HepG2 (cell line): ENCODE measurements around the gene LGR6. TPM values are rescaled to one million over a fixed set of nuclear protein-coding genes. Genes with fewer than 3 reads are reported as not detected.

Source experiments
- ATAC-seq: fragments of 200-7000 bp; cut with Tn5 transposase; 3 replicates; pipeline ENCODE4 v1.9.1; 2020; ENCODE audit warnings: mild to moderate bottlenecking, moderate library complexity
- BruUV-seq: library from RNA; stranded (reverse); fragments of 400-500 nt; replicated peaks from 2 replicates; lab custom pipeline; 2021; lab: Mats Ljungman, UMichigan
- CTCF ChIA-PET: fragments of 300-600 bp; formaldehyde crosslinking; extraction: SDS; loops from one replicate; lab custom pipeline; 2021; ENCODE audit warnings: low total read pairs, inconsistent platforms, low intra/inter-chr PET ratio; lab: Yijun Ruan, JAX
- POLR2A ChIA-PET: fragments of 350-600 bp; sonication (Branson Sonifier 250); formaldehyde crosslinking; loops from one replicate; lab custom pipeline; 2020; ENCODE audit warnings: antibody characterized with exemption, inconsistent platforms; lab: Yijun Ruan, JAX
- DNase-seq: peaks from one replicate; pipeline ENCODE4 v3.0.0-alpha.2; 2015; ENCODE audit warnings: low spot score
- FAIRE-seq: peaks from 3 replicates; lab custom pipeline; 2011; peaks lifted over from hg19 to GRCh38; lab: Jason Lieb, UNC
- H2AFZ ChIP-seq: one replicate; pipeline ENCODE4 v1.6.1; 2011; ENCODE audit warnings: low read length, inconsistent platforms
- H3K27ac ChIP-seq: fragments of 300-600 bp; 3 replicates; pipeline ENCODE4 v1.8.0; 2011; ENCODE audit warnings: mixed run types, mild to moderate bottlenecking, mixed read lengths, low read length, inconsistent platforms; ENCODE audit not compliant: insufficient read depth; ENCODE audit errors: extremely low read length
- H3K27me3 ChIP-seq, 2 experiments: fragments of 200-600 bp in 1 of 2; 2 replicates in 1 of 2; 3 replicates in 1 of 2; pipeline versions ENCODE4 v1.6.0 to v1.8.0; 2011; ENCODE audit warnings: low read length in 2 of 2, mild to moderate bottlenecking in 2 of 2, moderate library complexity in 2 of 2, inconsistent platforms in 1 of 2; ENCODE audit not compliant: insufficient read depth in 2 of 2, control insufficient read depth in 1 of 2
- H3K36me3 ChIP-seq, 2 experiments: fragments of 200-600 bp in 1 of 2; replicated peaks in 1 of 2; 2 replicates in 1 of 2; 3 replicates in 1 of 2; pipeline versions ENCODE4 v1.5.1 to v1.8.0; 2011; ENCODE audit warnings: low read length in 2 of 2, inconsistent platforms in 1 of 2; ENCODE audit not compliant: insufficient read depth in 2 of 2, control insufficient read depth in 1 of 2
- H3K4me1 ChIP-seq: 2 replicates; pipeline ENCODE4 v1.5.1; 2012; ENCODE audit warnings: low read length, inconsistent platforms; ENCODE audit not compliant: insufficient read depth
- H3K4me2 ChIP-seq: 2 replicates; pipeline ENCODE4 v1.6.0; 2011; ENCODE audit warnings: low read depth, low read length, inconsistent platforms
- H3K4me3 ChIP-seq, 3 experiments: fragments of 200-600 bp in 1 of 3; sonication (generic), shearing (Covaris generic) in 1 of 3; replicated peaks in 1 of 3; 2 replicates each; pipeline ENCODE4 v1.5.1; 2011 to 2016; ENCODE audit warnings: low read length in 3 of 3, inconsistent platforms in 2 of 3, low read depth in 2 of 3, mild to moderate bottlenecking in 2 of 3, control low read depth in 1 of 3, mixed read lengths in 1 of 3; ENCODE audit not compliant: insufficient read depth in 1 of 3
- H3K79me2 ChIP-seq: one replicate; pipeline ENCODE4 v1.6.1; 2011; ENCODE audit warnings: low read length, inconsistent platforms; ENCODE audit not compliant: insufficient read depth
- H3K9ac ChIP-seq: 2 replicates; pipeline ENCODE4 v1.6.0; 2011; ENCODE audit warnings: mild to moderate bottlenecking, low read depth, low read length, inconsistent platforms; ENCODE audit not compliant: insufficient read depth
- H3K9me3 ChIP-seq: 2 replicates; pipeline ENCODE4 v1.5.1; 2012; ENCODE audit warnings: mild to moderate bottlenecking, low read length
- H4K20me1 ChIP-seq: 2 replicates; pipeline ENCODE4 v1.6.0; 2011; ENCODE audit warnings: inconsistent platforms, mild to moderate bottlenecking, low read length, moderate library complexity; ENCODE audit not compliant: insufficient read depth
- BRCA1 ChIP-seq: sonication (generic); formaldehyde crosslinking; IDR thresholded peaks from 2 replicates; pipeline ENCODE4 v1.4.0; 2020; ENCODE audit warnings: missing genetic modification reagents
- CCDC6 ChIP-seq: sonication (generic); formaldehyde crosslinking; IDR thresholded peaks from 2 replicates; pipeline ENCODE4 v1.8.1; 2022; ENCODE audit warnings: mild to moderate bottlenecking, missing genetic modification reagents, moderate library complexity
- KDM4B ChIP-seq: sonication (generic); formaldehyde crosslinking; IDR thresholded peaks from 2 replicates; pipeline ENCODE4 v1.4.0; 2020; ENCODE audit warnings: missing genetic modification reagents
- MZF1 ChIP-seq: sonication (generic); formaldehyde crosslinking; IDR thresholded peaks from 2 replicates; pipeline ENCODE4 v1.8.1; 2023; ENCODE audit warnings: mild to moderate bottlenecking, missing genetic modification reagents, borderline replicate concordance
- NR2F1 ChIP-seq, 2 experiments: fragments of 450-650 bp in 1 of 2; formaldehyde crosslinking in 1 of 2; IDR thresholded peaks; 2 replicates each; pipeline versions ENCODE4 v1.5.0 to v1.6.1; 2016 to 2020; ENCODE audit warnings: mild to moderate bottlenecking in 1 of 2, missing compliant biosample characterization in 1 of 2, missing genetic modification reagents in 1 of 2, moderate library complexity in 1 of 2
- PCBP1 ChIP-seq: fragments of 200-400 bp; formaldehyde crosslinking; IDR thresholded peaks from 2 replicates; pipeline ENCODE4 v1.6.1; 2017; ENCODE audit warnings: mild to moderate bottlenecking, low read depth, low read length, borderline replicate concordance
- SETDB1 ChIP-seq: sonication (generic); formaldehyde crosslinking; IDR thresholded peaks from 2 replicates; pipeline ENCODE4 v1.5.1; 2020; ENCODE audit warnings: missing genetic modification reagents, mild to moderate bottlenecking, borderline replicate concordance
- SRSF1 ChIP-seq: fragments of 200-400 bp; formaldehyde crosslinking; optimal IDR thresholded peaks from 2 replicates; pipeline ENCODE3; 2017; ENCODE audit warnings: mild to moderate bottlenecking, low read depth, low read length, moderate library complexity
- ZNF18 ChIP-seq: sonication (generic); formaldehyde crosslinking; IDR thresholded peaks from 2 replicates; pipeline ENCODE4 v1.8.0; 2022; ENCODE audit warnings: mild to moderate bottlenecking, missing genetic modification reagents; ENCODE audit not compliant: insufficient replicate concordance
- ZNF207 ChIP-seq: fragments of 450-650 bp; IDR thresholded peaks from 2 replicates; pipeline ENCODE4 v1.6.1; 2016; ENCODE audit warnings: antibody characterized with exemption, borderline replicate concordance
- ZNF678 ChIP-seq: sonication (generic); formaldehyde crosslinking; IDR thresholded peaks from 2 replicates; pipeline ENCODE4 v1.4.0; 2020; ENCODE audit warnings: mild to moderate bottlenecking, missing genetic modification reagents
- ZNF691 ChIP-seq: sonication (generic); formaldehyde crosslinking; IDR thresholded peaks from 2 replicates; pipeline ENCODE4 v1.4.0; 2020; ENCODE audit warnings: missing genetic modification reagents, low read depth, mild to moderate bottlenecking, borderline replicate concordance
- ZZZ3 ChIP-seq: sonication (generic); formaldehyde crosslinking; IDR thresholded peaks from 2 replicates; pipeline ENCODE4 v1.4.0; 2020; ENCODE audit warnings: missing genetic modification reagents, mild to moderate bottlenecking, borderline replicate concordance
- WGBS: methylation state at CpG from one replicate; pipeline ENCODE4 v1.1.6; 2017; ENCODE audit warnings: low lambda C conversion rate; 5-methylcytosine and 5-hydroxymethylcytosine counted together
- in situ Hi-C: cut with HindIII; loops from 2 replicates; pipeline ENCODE4 v1.10.0; 2017; ENCODE audit warnings: low pct_unique_long_range_greater_than_20kb; ENCODE audit not compliant: extremely low pct_ligation_motif_present
- intact Hi-C: fragments of 100-400 bp; cut with micrococcal nuclease; formaldehyde crosslinking; loops from one replicate; pipeline ENCODE4 v1.10.0; 2022; ENCODE audit not compliant: unreplicated experiment
- polyA plus RNA-seq, 8 experiments: library from polyadenylated mRNA; depleted of rRNA in 3 of 8; stranded (reverse) in 7 of 8; unstranded in 1 of 8; fragments of >200 nt; fragmentation: Illumina TruSeq in 4 of 8; extraction: Trizol in 4 of 8; gene quantifications; 2 replicates each; pipeline versions ENCODE4 v1.2.1 to v1.2.3, GENCODE V29; 2011 to 2016; ENCODE audit warnings: low read depth in 4 of 8, missing spikeins in 1 of 8, mixed read lengths in 1 of 8; ENCODE audit not compliant: insufficient read depth in 1 of 8
- total RNA-seq, 5 experiments: library from RNA; depleted of rRNA; stranded (reverse); fragments of >200 nt; fragmentation: Illumina TruSeq; extraction: Trizol; gene quantifications; 2 replicates each; pipeline ENCODE4 v1.2.3, GENCODE V29; 2016; ENCODE audit warnings: low read depth in 1 of 5

Gene LGR6
- total and polyA plus RNA-seq, 2 of the 13 experiments (the other 11 are each of a cell fraction or from before 2014, with no cell fraction given): 0.07 TPM; not detected in 1

GRCh38 chr1:202283991-202284390 lies 90.4 kb downstream of the LGR6 start:
- Histone ChIP-seq H3K4me3 (no peak overlapping the region), H3K27ac (no peak overlapping the region), H3K9me3 (no peaks in the 10 kb centered on the region), H3K4me1 (peaks cover 14% of the 10 kb centered on the region), H4K20me1 (no peaks in the 10 kb centered on the region), H3K79me2 (no peaks in the 10 kb centered on the region), H3K36me3 (no peaks in the 10 kb centered on the region), H2AFZ (no peak overlapping the region), H3K4me2 (no peak overlapping the region), H3K9ac (no peak overlapping the region), H3K27me3 (peaks cover 4 to 11% of the 10 kb centered on the region in 2 experiments; a peak in 2 of 5 replicates)
- TF ChIP-seq ZNF207: no peak
- TF ChIP-seq BRCA1 (CRISPR knock-in tag): no peak
- TF ChIP-seq KDM4B (CRISPR knock-in tag): no peak
- TF ChIP-seq ZNF18 (CRISPR knock-in tag): no peak
- TF ChIP-seq ZNF691 (CRISPR knock-in tag): no peak
- ChIA-PET CTCF (no interaction called here), POLR2A (no interaction called here)
- BruUV-seq: no TSS peak
- intact Hi-C loops (no loop called here), in situ Hi-C loops (no loop called here)
- WGBS: 4% methylated on average over 4 of the region's 4 CpGs
- FAIRE-seq (no peak), ATAC-seq (no peak), DNase-seq (no peak)

- POLR2A ChIA-PET: no interaction called here
- no peaks in the 10 kb centered on the region for H3K36me3 ChIP-seq
- no peak for FAIRE-seq
These were observed 92.3 kb downstream of the LGR6 start for GRCh38 chr1:202285908-202286307.

More at GRCh38 chr1:202285908-202286307, 92.3 kb downstream of the LGR6 start:
- TF ChIP-seq ZNF678 (CRISPR knock-in tag) (no peak), PCBP1 (no peak), KDM4B (CRISPR knock-in tag) (no peak), ZZZ3 (CRISPR knock-in tag) (no peak), SETDB1 (no peak), NR2F1 (CRISPR knock-in tag; IDR thresholded peaks at IDR 0.05) (no peak), SRSF1 (no peak), MZF1 (CRISPR knock-in tag) (no peak), CCDC6 (CRISPR knock-in tag) (no peak)
- DNase-seq (no peak), ATAC-seq (no peak)
- no TSS peak for BruUV-seq
- 33% methylated on average over 3 of the region's 3 CpGs for WGBS
- Histone ChIP-seq H4K20me1 (no peaks in the 10 kb centered on the region), H3K9ac (no peak overlapping the region), H3K27me3 (peaks cover 0 to 4% of the 10 kb centered on the region in 2 experiments; a peak in 2 of 5 replicates), H2AFZ (no peak overlapping the region), H3K4me3 (no peak overlapping the region), H3K9me3 (no peaks in the 10 kb centered on the region), H3K4me2 (no peak overlapping the region), H3K27ac (no peak overlapping the region), H3K79me2 (no peaks in the 10 kb centered on the region), H3K4me1 (peaks cover 14% of the 10 kb centered on the region)
- intact Hi-C loops (no loop called here), in situ Hi-C loops (no loop called here)
- CTCF ChIA-PET: no interaction called here
